Measurements from ENCODE around the gene ACOT2. TPM values are rescaled to one million over a fixed set of nuclear protein-coding genes. Genes with fewer than 3 reads are reported as not detected.
"Not testable (repeated sequence)": the region's sequence is repeated elsewhere in the genome, so short reads cannot be mapped to it uniquely, and the experiment has no call there.

ACOT2 gene
- total and polyA plus RNA-seq, 2 experiments from 2014 or later: 56.0 to 77.2 TPM

DNA sequence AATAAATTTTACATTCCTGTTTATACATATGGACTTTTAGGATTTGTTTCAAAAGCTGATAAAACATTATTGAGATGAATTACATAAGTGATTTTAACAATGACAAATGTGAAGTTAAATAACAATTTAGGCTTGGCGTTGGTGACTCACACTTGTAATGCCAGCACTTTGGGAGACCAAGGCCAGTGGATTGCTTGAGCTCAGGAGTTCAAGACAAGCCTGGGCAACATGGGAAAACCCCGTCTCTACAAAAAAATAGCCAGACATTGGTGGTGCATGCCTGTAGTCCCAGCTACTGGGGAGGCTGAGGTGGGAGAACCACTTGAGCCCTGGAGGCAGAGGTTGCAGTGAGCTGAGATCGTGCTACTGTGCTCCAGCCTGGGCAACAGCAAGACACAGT is 7.4 kb downstream of the ACOT2 start:
- no peaks in the 10 kb centered on the region for H3K27me3 ChIP-seq (replicated peaks; ENCODE audit: insufficient read depth)
- H3K4me1 ChIP-seq (ENCODE audit: insufficient read depth): 0 out of 2 replicates have a peak, but pooled peaks cover 3% of the 10 kb centered on the region
- H3K9me2 ChIP-seq (ENCODE audit: insufficient read depth): no peaks in the 10 kb centered on the region
- H3F3A ChIP-seq (ENCODE audit: insufficient read depth): no peaks in the 10 kb centered on the region
- H4K20me1 ChIP-seq (ENCODE audit: insufficient read depth): no peaks in the 10 kb centered on the region
- in situ Hi-C loops (cut with MboI): no loop called here
- H3K4me2 ChIP-seq (ENCODE audit: unreplicated experiment): no peak overlapping the region
- 81 to 94% methylated on average over 3 of the region's 3 CpGs for WGBS, 2 experiments (ENCODE audit: low coverage in 1 of 2, low lambda C conversion rate in 2 of 2, missing lambda C conversion rate in 2 of 2)
- peaks cover 10% of the 10 kb centered on the region for H3K79me2 ChIP-seq (ENCODE audit: insufficient read depth)
- H3K27ac ChIP-seq: no peak overlapping the region
- H3K9me3 ChIP-seq (ENCODE audit: low read depth): no peaks in the 10 kb centered on the region
- no peak overlapping the region for H3K4me3 ChIP-seq
- no peak for TF ChIP-seq EZH2phosphoT487 (IDR thresholded peaks at IDR 0.05; ENCODE audit: insufficient read depth, low read depth)
- TF ChIP-seq EZH2 (IDR thresholded peaks at IDR 0.05; ENCODE audit: insufficient read depth, poor library complexity, severe bottlenecking): no peak
- no peak overlapping the region for H3K9ac ChIP-seq
- no peak for DNase-seq
- H2AFZ ChIP-seq: no peak overlapping the region
- peaks cover 13% of the 10 kb centered on the region for H3K36me3 ChIP-seq (ENCODE audit: low read depth)

DNA sequence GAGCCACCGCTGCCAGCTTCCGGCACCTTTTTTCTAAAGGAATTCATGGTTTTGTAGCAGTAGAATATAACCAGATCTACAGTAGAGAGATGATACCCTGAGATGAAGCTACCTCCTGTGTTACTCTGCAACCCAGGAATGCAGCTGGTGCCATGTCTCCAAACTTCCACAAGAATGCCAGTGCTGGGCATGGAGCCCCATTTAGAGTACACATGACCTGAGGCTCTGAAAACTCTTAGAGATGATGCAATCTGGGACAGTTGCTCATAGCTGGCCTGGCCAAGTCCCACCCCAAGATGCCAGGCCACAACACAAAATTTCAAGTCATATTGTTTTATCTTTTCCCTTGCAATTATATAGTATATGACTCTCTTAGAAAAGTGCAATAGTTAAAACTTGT is 8.2 kb downstream of the ACOT2 start:
- H2AFZ ChIP-seq; H3K4me3 ChIP-seq; H3K4me1 ChIP-seq (ENCODE audit: insufficient read depth); H3K9ac ChIP-seq; H3K9me3 ChIP-seq (ENCODE audit: low read depth); H3K9me2 ChIP-seq (ENCODE audit: insufficient read depth); in situ Hi-C loops (cut with MboI); DNase-seq; H3F3A ChIP-seq (ENCODE audit: insufficient read depth); H3K27me3 ChIP-seq (replicated peaks; ENCODE audit: insufficient read depth); H3K4me2 ChIP-seq (ENCODE audit: unreplicated experiment); H3K79me2 ChIP-seq (ENCODE audit: insufficient read depth); H4K20me1 ChIP-seq (ENCODE audit: insufficient read depth): not testable (repeated sequence)
- peak overlapping the region; percentile 9; the same call in 1 of the 2 replicates for H3K27ac ChIP-seq
- H3K36me3 ChIP-seq (ENCODE audit: low read depth): peaks cover 13% of the 10 kb centered on the region
- WGBS, 2 experiments (ENCODE audit: low coverage in 1 of 2, low lambda C conversion rate in 2 of 2, missing lambda C conversion rate in 2 of 2): 100% methylated on average over 2 of the region's 2 CpGs

DNA sequence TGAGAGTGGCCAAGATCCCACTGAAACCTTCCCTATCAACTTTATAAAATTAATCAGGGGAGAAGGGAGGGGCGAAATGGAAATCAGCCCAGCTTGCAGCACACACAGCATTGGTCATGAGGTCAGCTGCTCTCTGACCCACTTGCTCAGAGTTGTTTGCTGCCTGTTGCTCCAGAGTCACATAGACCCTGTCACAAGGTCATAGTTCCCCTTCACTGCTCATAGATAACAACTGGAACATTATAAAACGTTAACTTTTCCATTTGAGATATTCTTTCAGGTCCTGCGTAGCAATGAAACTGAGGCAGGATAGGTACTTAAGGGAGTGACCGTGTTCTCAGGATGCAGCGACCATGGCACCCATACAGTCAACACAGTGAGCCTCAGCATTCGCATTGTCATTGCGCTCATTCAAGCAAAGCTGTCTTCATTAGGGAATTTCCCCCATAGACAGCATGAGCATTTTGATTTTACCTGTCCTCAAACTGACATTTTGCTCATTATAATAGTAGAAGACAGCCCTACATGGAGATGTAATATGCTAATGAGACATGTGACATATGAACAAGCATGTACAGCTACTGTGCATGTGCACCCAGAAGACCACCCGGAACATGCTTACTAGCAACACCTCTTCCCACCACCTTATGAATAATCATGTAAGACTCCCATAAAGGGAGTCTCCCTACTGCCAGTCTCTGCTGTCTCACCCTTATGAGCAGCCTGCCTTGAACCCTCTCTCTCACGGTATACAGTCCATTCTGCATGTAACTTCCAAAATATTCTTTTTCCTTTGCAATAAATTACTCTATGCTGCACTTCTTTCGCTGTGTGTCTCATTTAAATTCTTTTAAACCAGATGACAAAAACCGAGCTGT is 13.3 kb downstream of the ACOT2 start:
- H3K4me1 ChIP-seq (ENCODE audit: insufficient read depth); in situ Hi-C loops (cut with MboI); H3K9me2 ChIP-seq (ENCODE audit: insufficient read depth); H3K27me3 ChIP-seq (replicated peaks; ENCODE audit: insufficient read depth); DNase-seq; H3K36me3 ChIP-seq (ENCODE audit: low read depth); H3K79me2 ChIP-seq (ENCODE audit: insufficient read depth); H3K27ac ChIP-seq; H3K9me3 ChIP-seq (ENCODE audit: low read depth); H2AFZ ChIP-seq; H3K4me2 ChIP-seq (ENCODE audit: unreplicated experiment); H3F3A ChIP-seq (ENCODE audit: insufficient read depth); H3K4me3 ChIP-seq; H3K9ac ChIP-seq; H4K20me1 ChIP-seq (ENCODE audit: insufficient read depth): not testable (repeated sequence)
- WGBS, 2 experiments (ENCODE audit: low coverage in 1 of 2, low lambda C conversion rate in 2 of 2, missing lambda C conversion rate in 2 of 2): 82 to 86% methylated on average over 11 of the region's 11 CpGs

DNA sequence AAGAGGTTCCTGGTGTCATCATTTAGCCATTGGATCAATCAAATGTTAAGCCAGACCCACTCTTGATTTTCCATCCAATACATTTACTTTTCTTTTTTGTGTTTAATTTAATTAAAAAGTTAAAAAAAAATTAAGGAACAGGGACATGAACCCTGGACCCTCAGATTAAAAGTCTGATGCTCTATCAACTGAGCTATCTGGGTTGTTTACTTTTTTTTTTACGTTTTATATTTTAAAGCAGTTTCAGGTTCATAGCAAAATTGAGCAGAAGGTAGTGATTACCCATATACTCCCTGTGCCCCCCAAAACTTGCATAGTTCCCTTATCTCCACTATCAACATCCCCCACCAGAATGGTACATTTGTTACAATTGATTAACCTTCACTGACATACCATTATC is 19.7 kb downstream of the ACOT2 start:
- in situ Hi-C loops (cut with MboI): no loop called here
- Histone ChIP-seq H3K4me2 (ENCODE audit: unreplicated experiment) (no peak overlapping the region), H3K27me3 (replicated peaks; ENCODE audit: insufficient read depth) (no peaks in the 10 kb centered on the region), H4K20me1 (ENCODE audit: insufficient read depth) (no peaks in the 10 kb centered on the region), H3K79me2 (ENCODE audit: insufficient read depth) (no peaks in the 10 kb centered on the region), H3K36me3 (ENCODE audit: low read depth) (no peaks in the 10 kb centered on the region), H3K4me3 (no peak overlapping the region), H3K9ac (no peak overlapping the region), H3K4me1 (ENCODE audit: insufficient read depth) (no peaks in the 10 kb centered on the region), H3F3A (ENCODE audit: insufficient read depth) (no peaks in the 10 kb centered on the region; the same call in 1 of the 2 replicates), H3K9me2 (ENCODE audit: insufficient read depth) (no peaks in the 10 kb centered on the region), H3K27ac (no peak overlapping the region), H2AFZ (no peak overlapping the region), H3K9me3 (ENCODE audit: low read depth) (no peaks in the 10 kb centered on the region)
- 79 to 85% methylated on average over 1 of the region's 1 CpG for WGBS, 2 experiments (ENCODE audit: low coverage in 1 of 2, low lambda C conversion rate in 2 of 2, missing lambda C conversion rate in 2 of 2)
- TF ChIP-seq EZH2 (IDR thresholded peaks at IDR 0.05; ENCODE audit: insufficient read depth, poor library complexity, severe bottlenecking) (no peak), EZH2phosphoT487 (IDR thresholded peaks at IDR 0.05; ENCODE audit: insufficient read depth, low read depth) (no peak)
- no peak for DNase-seq

DNA sequence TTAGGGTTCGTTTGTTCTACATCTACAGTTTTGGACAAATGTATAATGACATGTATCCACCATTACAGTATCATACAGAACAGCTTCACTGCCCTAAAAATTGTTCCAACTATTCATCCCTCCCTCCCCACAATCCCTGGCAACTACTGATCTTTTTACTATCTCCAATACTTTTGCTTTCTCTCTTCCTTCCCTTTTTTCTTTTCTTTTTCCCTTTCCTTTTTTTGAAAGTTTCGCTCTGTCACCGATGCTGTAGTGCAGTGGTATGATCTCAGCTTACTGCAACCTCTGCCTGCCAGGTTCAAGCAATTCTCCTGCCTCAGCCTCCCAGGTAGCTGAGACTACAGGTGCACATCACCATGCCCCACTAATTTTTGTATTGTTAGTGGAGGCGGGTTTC is 20.1 kb downstream of the ACOT2 start:
- no peaks in the 10 kb centered on the region for H4K20me1 ChIP-seq (ENCODE audit: insufficient read depth)
- no peak for DNase-seq
- no peaks in the 10 kb centered on the region for H3K9me3 ChIP-seq (ENCODE audit: low read depth)
- no peaks in the 10 kb centered on the region for H3K79me2 ChIP-seq (ENCODE audit: insufficient read depth)
- no peaks in the 10 kb centered on the region for H3K4me1 ChIP-seq (ENCODE audit: insufficient read depth)
- H3K36me3 ChIP-seq (ENCODE audit: low read depth): no peaks in the 10 kb centered on the region
- H3K27ac ChIP-seq: no peak overlapping the region
- no peaks in the 10 kb centered on the region for H3K27me3 ChIP-seq (replicated peaks; ENCODE audit: insufficient read depth)
- no peaks in the 10 kb centered on the region; the same call in 1 of the 2 replicates for H3F3A ChIP-seq (ENCODE audit: insufficient read depth)
- no peak overlapping the region for H3K4me3 ChIP-seq
- no peak overlapping the region for H3K4me2 ChIP-seq (ENCODE audit: unreplicated experiment)
- WGBS, 2 experiments (ENCODE audit: low coverage in 1 of 2, low lambda C conversion rate in 2 of 2, missing lambda C conversion rate in 2 of 2): 89 to 94% methylated on average over 4 of the region's 4 CpGs
- H3K9me2 ChIP-seq (ENCODE audit: insufficient read depth): no peaks in the 10 kb centered on the region
- TF ChIP-seq EZH2 (IDR thresholded peaks at IDR 0.05; ENCODE audit: insufficient read depth, poor library complexity, severe bottlenecking) (no peak), EZH2phosphoT487 (IDR thresholded peaks at IDR 0.05; ENCODE audit: insufficient read depth, low read depth) (no peak)
- no peak overlapping the region for H3K9ac ChIP-seq
- no peak overlapping the region for H2AFZ ChIP-seq
- in situ Hi-C loops (cut with MboI): no loop called here

DNA sequence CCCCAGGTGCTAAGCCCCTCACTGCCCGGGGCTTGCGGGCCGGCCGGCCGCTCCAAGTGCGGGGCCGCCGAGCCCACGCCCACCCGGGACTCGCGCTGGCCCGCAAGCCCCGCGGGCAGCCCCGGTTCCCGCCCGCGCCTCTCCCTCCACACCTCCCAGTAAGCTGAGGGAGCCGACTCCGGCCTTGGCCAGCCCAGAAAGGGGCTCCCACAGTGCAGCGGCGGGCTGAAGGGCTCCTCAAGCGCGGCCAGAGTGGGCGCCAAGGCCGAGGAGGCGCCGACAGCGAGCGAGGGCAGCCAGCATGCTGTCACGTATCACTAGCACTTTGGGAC is 21.6 kb downstream of the ACOT2 start:
- H3K4me3 ChIP-seq; H3K9ac ChIP-seq; H3K27me3 ChIP-seq (replicated peaks; ENCODE audit: insufficient read depth); H3K9me2 ChIP-seq (ENCODE audit: insufficient read depth); H4K20me1 ChIP-seq (ENCODE audit: insufficient read depth); H3K27ac ChIP-seq; DNase-seq; H3K4me2 ChIP-seq (ENCODE audit: unreplicated experiment); H3F3A ChIP-seq (ENCODE audit: insufficient read depth); H3K4me1 ChIP-seq (ENCODE audit: insufficient read depth); H2AFZ ChIP-seq; H3K36me3 ChIP-seq (ENCODE audit: low read depth); H3K9me3 ChIP-seq (ENCODE audit: low read depth); in situ Hi-C loops (cut with MboI); H3K79me2 ChIP-seq (ENCODE audit: insufficient read depth): not testable (repeated sequence)
- 96 to 98% methylated on average over 16 to 32 of the region's 32 CpGs for WGBS, 2 experiments (ENCODE audit: low coverage in 1 of 2, low lambda C conversion rate in 2 of 2, missing lambda C conversion rate in 2 of 2)
